HG02610 (cell line): ENCODE results near the gene TBC1D1.

ENCODE experiments used
- ATAC-seq: cut with Tn5 transposase; IDR thresholded peaks from one replicate; pipeline ENCODE4 v1.9.1; 2021; ENCODE audit warnings: mild to moderate bottlenecking, moderate library complexity; ENCODE audit not compliant: unreplicated experiment

Gene TBC1D1

DNA sequence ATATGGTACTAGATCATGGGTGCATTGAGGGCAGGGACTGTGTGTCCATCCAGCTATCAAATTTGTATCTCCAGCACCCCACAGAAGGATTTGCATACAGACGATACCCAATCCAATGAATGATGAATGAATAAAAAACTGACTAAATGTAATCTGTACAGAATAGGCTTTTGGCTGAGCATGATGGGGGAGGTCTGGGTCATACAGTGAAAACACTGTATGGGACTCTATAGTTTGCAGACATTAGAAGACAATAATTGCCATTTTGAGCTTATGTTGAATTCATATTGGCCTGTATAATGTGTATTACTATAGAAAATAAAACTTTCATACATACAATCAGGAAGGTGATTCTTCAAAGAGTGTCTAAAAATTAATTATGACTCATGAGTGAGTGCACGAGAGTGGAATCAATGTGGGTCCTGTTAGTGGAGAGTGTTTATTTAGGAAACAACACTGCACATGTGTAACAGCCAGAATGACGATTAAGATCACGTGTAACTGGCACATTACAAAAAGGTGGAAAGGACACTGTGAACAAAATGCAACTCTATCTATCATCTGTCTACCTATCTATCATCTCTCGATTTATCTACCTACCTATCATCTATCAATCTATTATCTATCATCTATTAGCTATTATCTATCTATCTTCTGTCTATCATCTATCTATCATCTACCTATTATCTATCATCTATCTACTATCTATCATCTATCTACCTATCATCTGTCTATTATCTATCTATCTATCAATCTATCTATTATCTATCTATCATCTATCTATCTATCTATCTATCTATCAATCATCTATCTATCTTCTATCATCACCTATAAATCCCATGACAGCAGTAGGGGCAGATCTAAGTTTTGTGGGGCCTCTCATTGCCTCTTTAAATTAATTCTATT is 270.6 kb downstream of the TBC1D1 start:
- ATAC-seq: no peak

- ATAC-seq: no peak
Measured at GRCh38 chr4:38162240-38162784, 271.4 kb downstream of the TBC1D1 start.

DNA sequence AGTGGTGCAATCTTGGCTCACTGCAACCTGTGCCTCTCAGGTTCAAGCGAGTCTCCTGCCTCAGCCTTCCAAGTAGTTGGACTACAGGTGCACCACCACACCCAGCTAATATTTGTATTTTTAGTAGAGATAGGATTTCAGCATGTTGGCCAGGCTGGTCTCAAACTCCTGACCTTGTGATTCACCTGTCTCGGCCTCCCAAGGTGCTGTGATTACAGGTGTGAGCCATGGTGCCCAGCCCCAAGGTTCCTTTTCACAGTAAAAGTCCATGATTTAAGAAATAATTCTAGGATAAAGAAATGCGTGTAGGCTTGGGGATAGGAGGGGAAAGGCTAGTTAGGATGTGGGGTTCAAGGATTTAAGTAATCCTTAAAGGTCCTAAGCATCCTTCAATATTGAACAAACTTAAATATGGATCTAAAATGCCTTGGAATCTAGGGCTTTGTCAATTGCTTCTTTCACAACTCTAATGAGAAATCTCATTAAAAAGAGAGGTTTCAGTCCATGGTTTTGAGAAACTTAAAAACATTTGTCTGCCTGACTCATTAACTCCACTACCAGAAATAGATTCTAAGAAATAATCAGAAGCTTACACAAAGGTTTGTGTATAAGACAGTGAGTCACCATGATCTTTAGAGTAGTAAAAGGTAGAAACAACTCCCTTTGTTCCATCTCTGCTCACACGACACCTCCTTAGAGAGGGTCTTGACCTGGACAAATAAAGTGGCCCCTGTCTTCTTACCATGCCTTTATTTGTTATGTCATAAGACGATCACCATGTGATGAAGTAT is 272.5 kb downstream of the TBC1D1 start:
- ATAC-seq: no peak

- no peak for ATAC-seq
Measured at GRCh38 chr4:38164346-38164745, 273.5 kb downstream of the TBC1D1 start.

DNA sequence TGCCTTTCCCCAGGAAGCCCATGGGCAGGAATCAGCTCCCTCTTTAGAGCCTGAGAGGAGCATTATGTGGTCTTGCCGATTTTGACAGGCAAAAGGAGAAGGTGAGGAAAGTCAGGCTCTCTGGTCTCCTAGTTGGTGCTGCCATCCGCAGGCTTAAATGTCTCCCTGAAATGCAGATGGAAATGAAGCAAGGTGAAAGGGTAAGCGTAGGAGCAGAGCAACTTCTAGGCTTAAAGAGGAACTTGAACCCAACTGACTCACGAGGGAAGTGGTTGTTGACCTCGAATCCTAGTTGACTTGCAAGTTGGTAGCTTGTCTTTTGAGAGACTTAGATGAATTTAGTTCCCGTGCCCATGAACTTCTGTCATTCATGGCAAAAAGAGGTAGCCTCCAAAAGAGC is 275.2 kb downstream of the TBC1D1 start:
- no peak for ATAC-seq

GRCh38 chr4:38166768-38167167 is 275.9 kb downstream of the TBC1D1 start:
- no peak for ATAC-seq

- ATAC-seq: no peak
Measured at GRCh38 chr4:38167973-38168372, 277.1 kb downstream of the TBC1D1 start.

GRCh38 chr4:38169524-38169923 is 278.6 kb downstream of the TBC1D1 start:
- ATAC-seq: no peak

- ATAC-seq: no peak
Measured at GRCh38 chr4:38170338-38171169, 279.7 kb downstream of the TBC1D1 start.

DNA sequence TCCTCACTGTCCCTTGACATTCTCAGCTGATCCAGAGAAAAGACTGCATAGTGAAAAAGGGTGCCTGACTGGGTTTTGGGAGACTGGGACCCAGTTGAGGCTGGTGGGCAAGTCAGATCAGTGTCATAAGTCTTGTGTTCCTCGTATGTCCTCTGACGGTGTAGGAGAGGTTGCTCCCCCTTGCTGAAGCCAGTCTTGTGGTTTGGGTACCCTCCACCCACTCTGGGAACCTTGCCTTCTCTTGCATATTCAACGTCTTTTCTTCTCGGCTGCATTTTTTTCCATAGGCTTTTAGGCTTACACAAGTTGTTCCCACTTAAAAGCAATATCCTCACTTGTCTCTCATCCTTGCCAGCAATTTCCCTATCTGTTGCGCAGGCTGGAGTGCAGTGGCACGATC is 281.2 kb downstream of the TBC1D1 start:
- no peak for ATAC-seq

- no peak for ATAC-seq
Measured at GRCh38 chr4:38173935-38174518, 283.1 kb downstream of the TBC1D1 start.

DNA sequence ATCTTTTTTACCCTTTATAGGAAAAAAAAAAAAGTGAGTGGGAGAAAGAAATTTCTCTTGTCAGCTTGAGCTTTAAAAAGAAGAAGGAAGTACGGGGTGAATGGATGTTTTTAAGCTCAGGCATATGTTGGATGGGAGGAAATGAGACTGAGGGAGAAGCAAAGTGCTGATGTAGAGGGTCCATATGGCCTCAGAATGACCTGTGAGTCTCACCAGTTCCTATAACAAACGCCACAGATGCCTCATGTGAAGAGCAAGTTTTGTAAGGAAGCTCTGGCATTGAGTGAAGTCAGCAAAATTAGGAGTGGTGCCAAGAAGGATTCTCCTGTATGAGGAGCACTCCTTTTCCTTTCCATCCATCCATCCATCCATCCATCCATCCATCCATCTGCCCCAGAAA is 283.9 kb downstream of the TBC1D1 start:
- ATAC-seq: no peak

GRCh38 chr4:38176165-38176564 is 285.3 kb downstream of the TBC1D1 start:
- no peak for ATAC-seq

DNA sequence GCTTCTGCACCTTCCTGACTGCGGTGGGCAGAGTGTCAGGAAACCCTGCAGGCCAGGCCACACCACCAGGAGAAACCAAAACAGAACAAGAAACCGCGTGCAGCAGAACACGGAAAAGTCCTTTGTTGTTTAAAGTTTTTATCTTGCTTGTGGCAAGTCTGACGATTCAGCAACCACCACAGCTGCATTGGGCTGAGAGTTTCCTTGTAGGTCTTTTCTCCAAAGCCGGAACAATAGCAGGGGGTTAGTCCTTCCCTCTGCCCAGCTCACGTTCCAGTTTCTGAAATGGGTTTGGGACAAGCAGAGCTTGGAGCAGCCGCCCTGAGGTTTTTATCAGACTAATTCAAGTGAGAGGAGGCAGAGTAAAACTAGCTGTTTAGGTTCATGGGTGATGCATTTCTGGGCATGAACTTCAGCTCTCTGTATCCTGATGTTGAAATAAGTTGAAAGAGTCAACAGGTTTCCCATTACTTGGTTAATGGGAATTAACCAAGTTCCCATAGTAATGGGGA is 286.2 kb downstream of the TBC1D1 start:
- ATAC-seq: no peak

GRCh38 chr4:38177641-38178391 is 286.9 kb downstream of the TBC1D1 start:
- ATAC-seq: no peak

- ATAC-seq: no peak
Measured at GRCh38 chr4:38178392-38178995, 287.6 kb downstream of the TBC1D1 start.

DNA sequence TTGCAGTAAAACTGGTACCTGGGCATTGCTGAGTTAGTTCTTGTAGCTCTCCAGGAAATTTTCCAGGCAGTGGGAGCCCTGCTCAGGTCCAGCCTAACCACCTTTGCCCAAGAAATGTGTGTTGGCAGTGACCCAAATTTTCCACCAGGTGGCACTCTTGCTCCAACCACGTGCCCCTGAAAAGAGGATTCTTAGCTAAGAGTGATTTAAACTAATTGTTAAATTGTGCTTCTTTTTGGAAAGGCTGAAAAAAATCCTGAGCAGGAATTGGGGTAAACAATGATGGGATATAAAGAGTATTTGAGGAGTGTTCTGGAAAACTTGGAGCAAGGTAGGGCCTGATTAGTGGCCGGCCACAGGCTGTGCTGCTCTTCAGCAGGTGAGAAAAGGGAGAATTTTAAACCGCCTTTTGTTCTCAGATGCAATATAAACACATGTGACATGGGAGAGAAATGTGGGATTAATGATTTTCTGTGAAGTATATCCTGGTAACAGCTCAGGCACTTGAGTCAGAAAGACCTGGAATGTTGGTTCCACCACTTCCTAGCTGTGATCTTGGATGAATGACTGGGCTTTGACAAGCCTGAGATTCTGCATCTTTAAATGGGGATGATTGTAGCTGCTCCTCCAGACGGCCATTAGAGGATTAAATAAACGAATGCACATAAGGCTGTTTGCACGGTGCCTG is 288.9 kb downstream of the TBC1D1 start:
- ATAC-seq: no peak

- no peak for ATAC-seq
Measured at GRCh38 chr4:38180456-38180855, 289.6 kb downstream of the TBC1D1 start.

- ATAC-seq: no peak
Measured at GRCh38 chr4:38181286-38181685, 290.4 kb downstream of the TBC1D1 start.
